HepG2 (cell line): ENCODE results near the gene FAM219B. TPM values are rescaled to one million over a fixed set of nuclear protein-coding genes. Genes with fewer than 3 reads are reported as not detected.

ENCODE experiments used
- ATF4 ChIP-seq, 2 experiments: fragments of 450-650 bp in 1 of 2; sonication (generic) in 1 of 2; formaldehyde crosslinking; IDR thresholded peaks; 2 replicates each; pipeline versions ENCODE4 v1.5.0 to v1.8.0; 2020 to 2022; ENCODE audit warnings: mild to moderate bottlenecking in 1 of 2, missing genetic modification reagents in 1 of 2
- BRF2 ChIP-seq: sonication (generic); formaldehyde crosslinking; IDR thresholded peaks from 2 replicates; pipeline ENCODE4 v1.8.1; 2022; ENCODE audit warnings: mild to moderate bottlenecking, missing genetic modification reagents
- GLI4 ChIP-seq: sonication (generic); formaldehyde crosslinking; IDR thresholded peaks from 2 replicates; pipeline ENCODE4 v1.5.1; 2020; ENCODE audit warnings: missing genetic modification reagents, mild to moderate bottlenecking, moderate library complexity, borderline replicate concordance
- HES4 ChIP-seq: sonication (generic); formaldehyde crosslinking; IDR thresholded peaks from 2 replicates; pipeline ENCODE4 v1.9.0; 2021; ENCODE audit warnings: mild to moderate bottlenecking, missing genetic modification reagents, borderline replicate concordance
- KDM4B ChIP-seq: sonication (generic); formaldehyde crosslinking; IDR thresholded peaks from 2 replicates; pipeline ENCODE4 v1.4.0; 2020; ENCODE audit warnings: missing genetic modification reagents
- KLF12 ChIP-seq: sonication (generic); formaldehyde crosslinking; IDR thresholded peaks from 2 replicates; pipeline ENCODE4 v1.4.0; 2020; ENCODE audit warnings: missing genetic modification reagents, borderline replicate concordance
- MATR3 ChIP-seq: sonication (generic); formaldehyde crosslinking; IDR thresholded peaks from 2 replicates; pipeline ENCODE4 v1.4.0; 2020; ENCODE audit warnings: missing genetic modification reagents
- RBM22 ChIP-seq: fragments of 200-400 bp; formaldehyde crosslinking; optimal IDR thresholded peaks from 2 replicates; pipeline ENCODE3; 2017; ENCODE audit warnings: mild to moderate bottlenecking, low read length, moderate library complexity
- RXRB ChIP-seq: IDR thresholded peaks from 2 replicates; pipeline ENCODE4 v1.6.1; 2016; ENCODE audit warnings: borderline replicate concordance, missing genetic modification reagents, missing compliant biosample characterization
- SMARCC2 ChIP-seq: fragments of 450-650 bp; IDR thresholded peaks from 2 replicates; pipeline ENCODE4 v1.6.1; 2017; ENCODE audit warnings: antibody characterized with exemption, mild to moderate bottlenecking
- ZNF33A ChIP-seq: sonication (generic); formaldehyde crosslinking; IDR thresholded peaks from 2 replicates; pipeline ENCODE4 v1.5.1; 2020; ENCODE audit warnings: missing genetic modification reagents, mild to moderate bottlenecking, moderate library complexity, borderline replicate concordance
- ZNF414 ChIP-seq: sonication (generic); formaldehyde crosslinking; IDR thresholded peaks from 2 replicates; pipeline ENCODE4 v1.5.0; 2020; ENCODE audit warnings: missing genetic modification reagents
- ZNF616 ChIP-seq: sonication (generic); formaldehyde crosslinking; IDR thresholded peaks from 2 replicates; pipeline ENCODE4 v1.5.0; 2020; ENCODE audit warnings: low read depth, mild to moderate bottlenecking, missing genetic modification reagents
- polyA plus RNA-seq, 8 experiments: library from polyadenylated mRNA; depleted of rRNA in 3 of 8; stranded (reverse) in 7 of 8; unstranded in 1 of 8; fragments of >200 nt; fragmentation: Illumina TruSeq in 4 of 8; extraction: Trizol in 4 of 8; gene quantifications; 2 replicates each; pipeline versions ENCODE4 v1.2.1 to v1.2.3, GENCODE V29; 2011 to 2016; ENCODE audit warnings: low read depth in 4 of 8, missing spikeins in 1 of 8, mixed read lengths in 1 of 8; ENCODE audit not compliant: insufficient read depth in 1 of 8
- total RNA-seq, 5 experiments: library from RNA; depleted of rRNA; stranded (reverse); fragments of >200 nt; fragmentation: Illumina TruSeq; extraction: Trizol; gene quantifications; 2 replicates each; pipeline ENCODE4 v1.2.3, GENCODE V29; 2016; ENCODE audit warnings: low read depth in 1 of 5
- TF ChIP-seq, protein P1 (sequence below): sonication (generic); formaldehyde crosslinking; IDR thresholded peaks from 2 replicates; pipeline ENCODE4 v1.4.0; 2020; ENCODE audit warnings: missing genetic modification reagents
- TF ChIP-seq, protein P2 (sequence below): sonication (generic); formaldehyde crosslinking; IDR thresholded peaks from 2 replicates; pipeline ENCODE4 v1.4.0; 2020; ENCODE audit warnings: low read depth, mild to moderate bottlenecking, missing genetic modification reagents
- TF ChIP-seq, protein P3 (sequence below): sonication (generic); formaldehyde crosslinking; IDR thresholded peaks from 2 replicates; pipeline ENCODE4 v1.5.0; 2020; ENCODE audit warnings: missing genetic modification reagents
- TF ChIP-seq, protein P4 (sequence below): sonication (generic); formaldehyde crosslinking; IDR thresholded peaks from 2 replicates; pipeline ENCODE4 v1.4.0; 2020; ENCODE audit warnings: mild to moderate bottlenecking, low read depth, missing genetic modification reagents
- TF ChIP-seq, protein P5 (sequence below): sonication (generic); formaldehyde crosslinking; IDR thresholded peaks from 2 replicates; pipeline ENCODE4 v1.4.0; 2020; ENCODE audit warnings: low read depth, mild to moderate bottlenecking, missing genetic modification reagents

Gene FAM219B
- total and polyA plus RNA-seq, 2 of the 13 experiments (the other 11 are each of a cell fraction or from before 2014, with no cell fraction given), result 36.6 to 50.2 TPM

- TF ChIP-seq RBM22 (no peak), ZNF414 (CRISPR knock-in tag) (no peak), HES4 (CRISPR knock-in tag) (no peak), KLF12 (no peak; the same call in 1 of the 2 replicates), ZNF616 (CRISPR knock-in tag) (no peak), ZNF33A (CRISPR knock-in tag) (no peak), BRF2 (CRISPR knock-in tag) (no peak), ATF4 (CRISPR knock-in tag; IDR thresholded peaks at IDR 0.05) (no peak), KDM4B (CRISPR knock-in tag) (peak; percentile 2; the same call in 1 of the 2 replicates), RXRB (CRISPR knock-in tag) (0 out of 2 replicates have a peak, but pooled peaks have one; percentile 6), MATR3 (CRISPR knock-in tag) (no peak), GLI4 (CRISPR knock-in tag) (no peak), SMARCC2 (no peak)
- TF ChIP-seq, protein P1, sequence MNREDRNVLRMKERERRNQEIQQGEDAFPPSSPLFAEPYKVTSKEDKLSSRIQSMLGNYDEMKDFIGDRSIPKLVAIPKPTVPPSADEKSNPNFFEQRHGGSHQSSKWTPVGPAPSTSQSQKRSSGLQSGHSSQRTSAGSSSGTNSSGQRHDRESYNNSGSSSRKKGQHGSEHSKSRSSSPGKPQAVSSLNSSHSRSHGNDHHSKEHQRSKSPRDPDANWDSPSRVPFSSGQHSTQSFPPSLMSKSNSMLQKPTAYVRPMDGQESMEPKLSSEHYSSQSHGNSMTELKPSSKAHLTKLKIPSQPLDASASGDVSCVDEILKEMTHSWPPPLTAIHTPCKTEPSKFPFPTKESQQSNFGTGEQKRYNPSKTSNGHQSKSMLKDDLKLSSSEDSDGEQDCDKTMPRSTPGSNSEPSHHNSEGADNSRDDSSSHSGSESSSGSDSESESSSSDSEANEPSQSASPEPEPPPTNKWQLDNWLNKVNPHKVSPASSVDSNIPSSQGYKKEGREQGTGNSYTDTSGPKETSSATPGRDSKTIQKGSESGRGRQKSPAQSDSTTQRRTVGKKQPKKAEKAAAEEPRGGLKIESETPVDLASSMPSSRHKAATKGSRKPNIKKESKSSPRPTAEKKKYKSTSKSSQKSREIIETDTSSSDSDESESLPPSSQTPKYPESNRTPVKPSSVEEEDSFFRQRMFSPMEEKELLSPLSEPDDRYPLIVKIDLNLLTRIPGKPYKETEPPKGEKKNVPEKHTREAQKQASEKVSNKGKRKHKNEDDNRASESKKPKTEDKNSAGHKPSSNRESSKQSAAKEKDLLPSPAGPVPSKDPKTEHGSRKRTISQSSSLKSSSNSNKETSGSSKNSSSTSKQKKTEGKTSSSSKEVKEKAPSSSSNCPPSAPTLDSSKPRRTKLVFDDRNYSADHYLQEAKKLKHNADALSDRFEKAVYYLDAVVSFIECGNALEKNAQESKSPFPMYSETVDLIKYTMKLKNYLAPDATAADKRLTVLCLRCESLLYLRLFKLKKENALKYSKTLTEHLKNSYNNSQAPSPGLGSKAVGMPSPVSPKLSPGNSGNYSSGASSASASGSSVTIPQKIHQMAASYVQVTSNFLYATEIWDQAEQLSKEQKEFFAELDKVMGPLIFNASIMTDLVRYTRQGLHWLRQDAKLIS (CRISPR knock-in tag), result no peak
- TF ChIP-seq, protein P2, sequence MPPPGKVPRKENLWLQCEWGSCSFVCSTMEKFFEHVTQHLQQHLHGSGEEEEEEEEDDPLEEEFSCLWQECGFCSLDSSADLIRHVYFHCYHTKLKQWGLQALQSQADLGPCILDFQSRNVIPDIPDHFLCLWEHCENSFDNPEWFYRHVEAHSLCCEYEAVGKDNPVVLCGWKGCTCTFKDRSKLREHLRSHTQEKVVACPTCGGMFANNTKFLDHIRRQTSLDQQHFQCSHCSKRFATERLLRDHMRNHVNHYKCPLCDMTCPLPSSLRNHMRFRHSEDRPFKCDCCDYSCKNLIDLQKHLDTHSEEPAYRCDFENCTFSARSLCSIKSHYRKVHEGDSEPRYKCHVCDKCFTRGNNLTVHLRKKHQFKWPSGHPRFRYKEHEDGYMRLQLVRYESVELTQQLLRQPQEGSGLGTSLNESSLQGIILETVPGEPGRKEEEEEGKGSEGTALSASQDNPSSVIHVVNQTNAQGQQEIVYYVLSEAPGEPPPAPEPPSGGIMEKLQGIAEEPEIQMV, result no peak
- TF ChIP-seq, protein P3, sequence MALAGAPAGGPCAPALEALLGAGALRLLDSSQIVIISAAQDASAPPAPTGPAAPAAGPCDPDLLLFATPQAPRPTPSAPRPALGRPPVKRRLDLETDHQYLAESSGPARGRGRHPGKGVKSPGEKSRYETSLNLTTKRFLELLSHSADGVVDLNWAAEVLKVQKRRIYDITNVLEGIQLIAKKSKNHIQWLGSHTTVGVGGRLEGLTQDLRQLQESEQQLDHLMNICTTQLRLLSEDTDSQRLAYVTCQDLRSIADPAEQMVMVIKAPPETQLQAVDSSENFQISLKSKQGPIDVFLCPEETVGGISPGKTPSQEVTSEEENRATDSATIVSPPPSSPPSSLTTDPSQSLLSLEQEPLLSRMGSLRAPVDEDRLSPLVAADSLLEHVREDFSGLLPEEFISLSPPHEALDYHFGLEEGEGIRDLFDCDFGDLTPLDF (CRISPR knock-in tag), result no peak
- TF ChIP-seq, protein P4, sequence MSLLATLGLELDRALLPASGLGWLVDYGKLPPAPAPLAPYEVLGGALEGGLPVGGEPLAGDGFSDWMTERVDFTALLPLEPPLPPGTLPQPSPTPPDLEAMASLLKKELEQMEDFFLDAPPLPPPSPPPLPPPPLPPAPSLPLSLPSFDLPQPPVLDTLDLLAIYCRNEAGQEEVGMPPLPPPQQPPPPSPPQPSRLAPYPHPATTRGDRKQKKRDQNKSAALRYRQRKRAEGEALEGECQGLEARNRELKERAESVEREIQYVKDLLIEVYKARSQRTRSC (CRISPR knock-in tag), result no peak
- TF ChIP-seq, protein P5, sequence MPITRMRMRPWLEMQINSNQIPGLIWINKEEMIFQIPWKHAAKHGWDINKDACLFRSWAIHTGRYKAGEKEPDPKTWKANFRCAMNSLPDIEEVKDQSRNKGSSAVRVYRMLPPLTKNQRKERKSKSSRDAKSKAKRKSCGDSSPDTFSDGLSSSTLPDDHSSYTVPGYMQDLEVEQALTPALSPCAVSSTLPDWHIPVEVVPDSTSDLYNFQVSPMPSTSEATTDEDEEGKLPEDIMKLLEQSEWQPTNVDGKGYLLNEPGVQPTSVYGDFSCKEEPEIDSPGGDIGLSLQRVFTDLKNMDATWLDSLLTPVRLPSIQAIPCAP (CRISPR knock-in tag), result no peak
Measured at GRCh38 chr15:74889390-74889882, 17.2 kb downstream of the FAM219B start (continued).
